CD4-positive, alpha-beta T cell treated with Interleukin-10 for 1 hour (primary cell): Measurements from ENCODE around the gene SLC8A2.

ENCODE experiments used
- DNase-seq: peaks from one replicate; pipeline ENCODE4 v3.0.0-alpha.2; 2020

SLC8A2 gene

DNA sequence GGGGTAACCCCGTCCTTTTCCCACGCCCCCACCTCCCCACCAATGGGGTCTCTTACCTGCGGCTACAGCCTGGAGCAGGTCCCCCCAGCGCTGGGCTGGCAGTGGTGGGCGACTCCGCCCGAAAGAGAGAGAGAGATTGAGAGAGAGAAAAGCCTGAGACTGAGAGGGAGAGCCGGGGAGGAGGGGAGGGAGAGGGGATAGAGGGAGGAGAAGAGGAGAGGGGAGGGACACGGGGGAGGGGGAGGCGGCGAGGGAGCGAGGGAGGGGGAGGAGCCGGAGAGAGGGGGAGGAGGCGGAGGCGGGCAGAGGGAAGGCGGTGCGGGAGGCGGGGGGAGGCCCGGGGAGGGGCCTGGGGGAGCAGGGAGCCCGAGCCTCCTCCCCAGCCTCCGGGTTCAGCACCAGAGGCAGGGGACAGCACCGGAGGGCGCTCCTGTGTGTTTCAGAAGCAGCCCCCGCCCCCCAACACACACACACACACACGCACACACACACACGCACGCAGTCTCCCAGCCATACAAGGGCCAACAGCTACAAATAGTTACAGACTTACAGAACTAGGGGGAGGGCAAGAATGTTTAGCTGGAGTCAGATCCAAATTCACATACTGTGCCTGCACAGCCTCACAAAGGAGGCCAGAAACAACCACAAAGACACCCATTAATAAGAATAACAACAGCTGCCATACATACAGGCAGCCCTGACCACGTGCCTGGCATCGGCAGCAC is at the start of gene SLC8A2:
SLC8A2 (minus strand) TSS at position 161 of the 725 bp plus-strand sequence. CDS start 5,490 bp downstream, outside the sequence.
- peak; percentile 66 for DNase-seq

DNA sequence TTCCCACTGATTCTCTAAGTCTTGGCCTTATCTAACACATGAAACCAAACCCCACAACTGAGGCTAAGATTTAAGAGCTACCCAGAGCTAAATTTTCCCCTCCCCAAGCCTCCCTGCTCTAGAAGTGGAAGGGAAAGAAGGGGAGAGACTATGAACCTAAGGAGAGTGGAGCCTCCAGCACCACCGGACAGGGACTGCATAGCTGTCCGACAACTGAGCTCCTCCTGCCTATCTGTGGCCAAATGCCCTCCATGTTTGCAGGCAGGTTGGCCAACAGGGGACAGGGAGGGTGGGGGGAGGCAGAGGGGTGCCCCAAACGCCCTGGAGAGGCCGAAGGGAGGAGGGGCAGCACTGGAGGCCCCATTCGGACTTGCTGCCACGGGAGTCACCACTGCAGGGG is 49.1 kb upstream of the SLC8A2 start:
- no peak for DNase-seq

- DNase-seq: no peak
Measured at GRCh38 chr19:47520343-47520806, 48.7 kb upstream of the SLC8A2 start.

- no peak for DNase-seq
Measured at GRCh38 chr19:47518854-47519253, 47.2 kb upstream of the SLC8A2 start.

DNA sequence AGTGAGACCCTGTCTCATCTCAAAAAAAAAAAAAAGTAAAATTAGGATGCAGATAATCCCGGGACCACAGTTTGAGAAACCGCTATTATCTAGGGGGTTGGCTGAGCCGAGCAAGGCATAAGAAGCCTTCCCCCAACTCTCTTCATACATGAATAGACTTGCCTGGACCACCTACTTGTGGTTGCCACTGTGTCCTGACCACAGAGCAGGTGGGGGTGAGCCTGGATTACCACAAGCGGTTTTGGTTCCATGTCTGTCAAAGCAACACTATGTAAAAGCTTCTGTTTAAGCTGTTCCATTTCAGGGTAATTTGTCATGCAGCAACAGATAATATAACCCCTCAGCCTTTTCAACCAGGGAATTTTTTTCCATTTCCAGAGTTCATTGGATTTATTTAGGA is 46.4 kb upstream of the SLC8A2 start:
- peak; percentile 62 for DNase-seq

DNA sequence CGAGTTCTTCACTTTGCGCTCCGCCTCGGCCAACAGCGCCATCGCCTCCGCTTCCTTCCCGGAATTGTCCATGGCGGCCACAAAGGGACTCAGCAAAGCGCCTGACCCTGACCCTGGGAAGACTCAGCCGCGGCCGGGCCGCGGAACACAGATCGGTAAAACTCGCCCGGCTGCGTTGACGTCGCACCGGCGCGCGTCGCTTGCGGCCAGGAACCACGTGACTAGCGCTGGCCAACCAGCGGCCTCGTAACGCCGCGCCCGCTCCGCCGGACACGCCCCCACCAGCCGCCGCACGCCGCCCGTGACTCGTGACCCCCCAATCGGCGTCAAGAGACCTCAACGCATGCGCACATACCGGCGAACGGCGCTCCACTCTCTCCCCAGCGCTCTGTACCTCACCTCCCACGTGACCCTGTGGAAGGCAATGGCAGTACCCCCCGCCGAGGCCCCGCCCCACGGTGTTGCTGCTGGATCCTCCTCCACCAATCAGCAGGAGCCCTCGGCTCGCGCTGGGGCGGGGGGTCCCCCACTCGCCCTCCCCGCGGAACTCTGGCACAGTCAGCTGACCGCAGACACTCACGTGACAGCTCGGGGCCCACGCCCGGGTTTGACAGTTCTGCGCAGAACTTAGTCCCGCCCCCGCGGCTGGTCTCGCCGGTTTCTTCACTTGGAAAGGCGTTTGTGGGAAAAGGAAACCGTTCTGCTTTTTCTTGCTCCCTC is 43.3 kb upstream of the SLC8A2 start, which contains the start of gene NAPA:
NAPA (minus strand) TSS at position 195 of the 720 bp plus-strand sequence; CDS start at position 72, 123 bp downstream.
- peak; percentile 100 for DNase-seq

GRCh38 chr19:47514151-47514868 is 42.6 kb upstream of the SLC8A2 start:
- DNase-seq: no peak

DNA sequence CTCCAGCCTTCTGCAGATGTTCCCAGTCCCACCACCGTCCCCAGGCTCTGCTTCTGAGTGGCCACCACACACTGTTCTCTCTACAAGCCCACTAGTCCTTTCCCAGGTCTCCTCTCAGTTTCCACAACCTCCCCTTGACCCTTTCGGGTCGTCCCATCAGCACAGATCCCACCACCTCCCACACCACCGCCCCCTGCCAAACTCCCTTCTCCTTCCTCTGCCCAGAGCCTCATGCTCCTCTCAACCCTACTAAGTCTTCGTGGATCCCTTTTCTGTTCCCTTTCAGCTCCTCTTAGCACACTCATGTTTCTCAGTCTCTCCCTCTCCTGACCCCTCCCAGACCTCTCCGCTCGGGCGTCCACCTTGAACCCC is 41.2 kb upstream of the SLC8A2 start:
- no peak for DNase-seq

GRCh38 chr19:47512183-47512947 is 40.7 kb upstream of the SLC8A2 start:
- DNase-seq: no peak

DNA sequence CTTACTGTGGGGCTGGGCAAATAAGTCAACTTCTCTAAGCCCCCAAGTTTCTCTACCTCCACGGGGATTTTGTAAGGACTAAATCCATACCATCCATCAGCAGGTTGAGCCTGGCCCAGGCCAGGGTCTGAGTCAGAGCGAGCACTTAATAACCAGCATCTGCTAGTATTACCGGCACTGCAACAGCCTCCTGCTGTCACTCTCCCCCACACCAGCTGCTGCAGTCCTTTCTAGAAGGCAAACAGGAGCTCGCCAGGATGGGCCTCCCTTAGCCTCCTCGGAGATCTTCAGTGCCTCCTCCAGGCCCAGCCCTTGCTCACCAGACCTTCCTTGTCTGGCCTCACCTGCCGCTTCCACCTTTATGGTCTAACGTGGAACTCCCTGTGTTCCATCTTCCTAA is 40.0 kb upstream of the SLC8A2 start:
- DNase-seq: no peak

DNA sequence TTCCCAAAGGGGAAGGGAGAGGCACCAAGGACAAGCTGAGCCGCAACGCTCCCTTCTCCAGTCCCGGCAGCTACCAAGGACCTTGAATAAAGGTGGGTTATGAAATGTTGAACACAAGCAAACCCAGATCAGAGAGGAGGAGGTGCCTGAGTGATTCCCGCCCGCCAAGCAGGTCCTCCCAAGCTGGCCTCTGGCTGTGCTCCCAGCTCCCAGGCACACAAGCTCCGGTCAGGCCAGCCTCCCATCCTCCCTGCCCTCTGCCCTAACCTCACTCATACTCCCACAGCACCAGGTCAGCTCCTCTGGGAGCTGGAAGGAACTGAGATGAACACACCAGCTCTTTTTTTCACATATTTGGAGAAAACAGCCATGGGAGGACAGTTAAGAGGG is 39.4 kb upstream of the SLC8A2 start:
- DNase-seq: no peak

GRCh38 chr19:47510516-47511127 is 38.9 kb upstream of the SLC8A2 start:
- no peak for DNase-seq

GRCh38 chr19:47509973-47510372 is 38.3 kb upstream of the SLC8A2 start:
- no peak for DNase-seq

DNA sequence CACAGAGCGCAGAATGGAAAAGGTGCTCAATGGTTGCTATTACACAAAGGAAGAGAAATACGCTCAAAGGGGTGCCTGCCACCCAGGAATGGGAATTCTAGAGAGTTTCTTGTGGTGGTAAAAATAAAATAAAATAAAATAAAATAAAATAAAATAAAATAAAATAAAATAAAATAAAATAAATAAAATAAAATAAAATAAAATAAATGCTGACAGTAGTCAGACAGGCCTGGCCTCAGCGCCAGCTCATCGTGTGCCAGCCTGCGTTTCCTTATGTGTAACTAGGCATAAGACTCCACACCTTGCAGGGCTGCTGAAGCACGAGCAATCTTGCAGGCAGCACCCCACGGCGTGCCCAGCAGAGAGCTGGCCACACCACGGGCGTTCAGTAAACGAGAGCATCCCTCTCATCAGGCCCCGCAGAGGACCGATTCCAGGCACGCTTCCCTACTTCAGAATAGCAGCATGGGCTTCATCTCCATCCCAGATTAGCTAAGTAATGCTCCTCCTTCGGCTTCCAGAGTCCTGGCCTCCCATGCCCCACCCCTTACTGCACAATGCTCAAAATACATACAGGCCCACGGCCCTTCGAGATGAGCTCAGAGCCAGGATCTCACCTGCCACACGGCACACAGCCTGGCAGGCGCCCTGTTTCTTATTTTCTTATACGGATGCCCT is 37.6 kb upstream of the SLC8A2 start:
- no peak for DNase-seq

- no peak for DNase-seq
Measured at GRCh38 chr19:47508721-47509120, 37.0 kb upstream of the SLC8A2 start.

DNA sequence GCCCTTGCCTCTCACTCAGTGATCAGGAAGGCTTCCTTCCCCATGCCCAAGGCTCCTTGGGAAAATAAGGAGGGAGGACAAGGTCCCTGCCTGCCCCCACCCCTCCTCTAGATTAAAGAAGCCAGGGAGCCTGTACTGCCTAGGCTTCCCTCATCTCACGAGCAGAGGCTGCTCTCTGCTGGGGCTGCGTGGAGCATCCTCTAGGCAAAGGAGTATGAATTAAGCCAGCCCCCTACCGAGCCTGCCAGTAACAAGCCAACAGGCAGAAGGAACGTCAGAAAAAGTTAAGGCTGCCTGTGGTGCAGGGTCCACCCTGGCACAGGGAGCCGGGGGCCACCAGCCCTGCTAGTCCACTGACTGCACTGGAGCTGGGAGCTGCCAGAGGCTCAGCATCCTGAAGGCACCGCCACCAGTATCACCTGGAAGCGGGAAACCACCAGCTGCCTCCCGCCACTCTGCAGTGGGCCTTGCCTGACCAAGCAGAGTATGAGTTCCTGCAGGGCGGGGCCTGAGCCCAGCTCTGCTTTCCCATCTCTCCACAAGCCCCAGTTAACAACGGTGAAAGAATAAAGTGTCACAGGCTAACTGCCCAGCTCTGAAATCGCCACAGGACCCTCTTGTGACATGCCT is 36.3 kb upstream of the SLC8A2 start:
- DNase-seq: no peak

DNA sequence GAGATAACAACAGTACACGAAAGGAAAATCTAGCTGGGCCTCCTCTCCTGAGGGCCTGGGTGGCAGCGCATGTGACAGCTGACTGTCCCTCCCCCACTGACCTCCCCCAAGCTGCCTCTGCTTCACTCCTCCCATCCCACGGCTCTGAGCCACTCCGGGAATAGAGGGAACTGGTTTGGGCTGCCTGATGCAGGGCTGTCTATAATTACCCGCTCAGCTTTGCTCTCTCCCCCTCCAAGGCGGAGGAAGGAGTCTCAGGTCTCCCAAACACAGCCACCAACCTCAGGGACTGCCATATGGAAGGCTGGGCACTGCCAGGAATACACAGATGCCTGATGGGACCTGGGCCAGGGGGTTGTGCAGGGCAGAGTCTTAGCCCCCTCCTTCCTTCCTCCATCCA is 35.3 kb upstream of the SLC8A2 start:
- no peak for DNase-seq

GRCh38 chr19:47506459-47506858 is 34.8 kb upstream of the SLC8A2 start:
- no peak for DNase-seq

DNA sequence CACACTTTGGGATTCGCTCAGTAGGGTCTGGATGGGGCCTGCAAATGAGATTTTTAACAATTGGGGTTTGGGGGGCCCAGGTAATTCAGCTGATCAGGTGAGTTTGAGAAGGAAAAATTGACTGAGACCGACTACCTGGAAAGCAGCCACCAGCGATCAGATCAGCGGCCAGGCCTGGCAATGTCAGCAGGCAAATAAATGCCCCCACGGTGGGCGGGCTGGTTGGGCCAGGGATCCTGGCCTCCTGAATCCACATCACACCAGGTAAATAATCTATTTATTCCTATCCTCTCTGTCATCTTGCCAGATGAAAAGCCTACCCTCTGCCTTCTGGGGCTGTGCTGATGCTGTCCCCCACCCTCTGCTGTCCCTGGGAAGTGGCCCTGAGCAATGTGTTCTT is 33.8 kb upstream of the SLC8A2 start:
- DNase-seq: no peak

GRCh38 chr19:47503826-47504150 is 32.1 kb upstream of the SLC8A2 start:
- DNase-seq: no peak

DNA sequence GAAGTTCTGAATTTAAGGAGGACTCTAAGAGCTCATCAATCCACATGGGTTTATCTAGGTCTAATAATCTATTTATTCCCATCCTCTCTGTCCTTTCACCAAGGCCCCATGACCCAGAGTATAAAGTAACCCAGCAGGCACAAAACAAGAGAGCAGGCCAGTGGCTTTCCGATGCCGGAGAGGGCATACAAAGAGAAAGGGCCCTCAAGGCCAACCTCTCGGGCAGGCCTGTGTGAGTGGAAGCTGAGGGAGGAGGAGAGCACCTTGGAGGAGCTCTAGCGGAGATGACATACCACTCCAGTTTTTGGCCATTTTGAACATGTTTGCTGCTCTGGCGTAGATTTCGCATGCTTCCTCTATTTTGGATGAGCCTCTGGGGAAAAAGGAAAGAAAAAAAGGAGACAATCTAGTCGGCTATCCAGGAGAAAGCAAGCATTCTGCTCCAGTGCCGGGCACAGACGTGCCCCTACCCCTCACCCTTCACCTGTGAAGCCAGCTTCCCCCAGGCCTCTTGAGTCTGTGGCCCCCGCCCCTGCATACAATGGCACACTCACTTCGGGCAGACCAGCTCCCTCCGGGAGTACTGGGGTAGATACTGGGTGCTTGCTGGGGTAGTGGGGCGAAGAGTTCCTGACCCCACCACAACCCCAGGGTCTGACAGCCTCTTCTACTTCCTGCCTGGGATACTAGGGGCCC is 31.6 kb upstream of the SLC8A2 start:
- no peak for DNase-seq
